ENCODE measurements around the gene BRINP3.
"Not testable (repeated sequence)": the region's sequence is repeated elsewhere in the genome, so short reads cannot be mapped to it uniquely, and the experiment has no call there.

BRINP3 gene

GRCh38 chr1:190477762-190478148 is at the start of gene BRINP3:
Gene BRINP3 (minus strand): TSS chr1:190477864.
- 0 out of 2 replicates have a peak within 1 kb of the TSS, but pooled peaks have one; percentile 38 for H3K9ac ChIP-seq
- no peaks in the 10 kb centered on the region for H3K9me3 ChIP-seq
- peak within 1 kb of the TSS; percentile 62 for H3K4me3 ChIP-seq
- TF ChIP-seq Cebpa-rat (IDR thresholded peaks at IDR 0.05): no peak
- H3K4me2 ChIP-seq: peak within 1 kb of the TSS; percentile 84
- H3K27ac ChIP-seq: no peak within 1 kb of the TSS
- H3K4me1 ChIP-seq: peaks cover 17% of the 10 kb centered on the region
- 0 out of 2 replicates have a peak, but pooled peaks cover 3% of the 10 kb centered on the region for H3K27me3 ChIP-seq
- no peaks in the 10 kb centered on the region for H3K36me3 ChIP-seq
- no peaks in the 10 kb centered on the region for H4K20me1 ChIP-seq

GRCh38 chr1:190511554-190511953 is 33.9 kb upstream of the BRINP3 start:
- no peak overlapping the region for H3K27ac ChIP-seq
- H3K36me3 ChIP-seq: no peaks in the 10 kb centered on the region
- H3K27me3 ChIP-seq: no peaks in the 10 kb centered on the region
- H4K20me1 ChIP-seq: no peaks in the 10 kb centered on the region
- TF ChIP-seq Cebpa-rat (IDR thresholded peaks at IDR 0.05): no peak
- H3K4me1 ChIP-seq: no peaks in the 10 kb centered on the region
- H3K4me2 ChIP-seq: no peak overlapping the region
- no peaks in the 10 kb centered on the region for H3K9me3 ChIP-seq
- H3K4me3 ChIP-seq: no peak overlapping the region
- no peak overlapping the region for H3K9ac ChIP-seq

- no peaks in the 10 kb centered on the region for H3K27me3 ChIP-seq
- no peak overlapping the region for H3K9ac ChIP-seq
- no peak overlapping the region for H3K27ac ChIP-seq
- no peaks in the 10 kb centered on the region for H3K36me3 ChIP-seq
- H3K4me1 ChIP-seq: no peaks in the 10 kb centered on the region
- H3K9me3 ChIP-seq: 0 out of 2 replicates have a peak, but pooled peaks cover 5% of the 10 kb centered on the region
- no peak overlapping the region for H3K4me3 ChIP-seq
- no peak for TF ChIP-seq Cebpa-rat (IDR thresholded peaks at IDR 0.05)
- no peak overlapping the region for H3K4me2 ChIP-seq
- H4K20me1 ChIP-seq: no peaks in the 10 kb centered on the region
These were observed 29.7 kb upstream of the BRINP3 start for GRCh38 chr1:190507357-190507756.

- not testable (repeated sequence) for H3K9me3 ChIP-seq, H3K4me1 ChIP-seq, H3K4me3 ChIP-seq, H3K27me3 ChIP-seq, H3K4me2 ChIP-seq, H4K20me1 ChIP-seq, H3K36me3 ChIP-seq, H3K27ac ChIP-seq, H3K9ac ChIP-seq
These were observed 26.9 kb upstream of the BRINP3 start for GRCh38 chr1:190504539-190504938.

GRCh38 chr1:190497565-190497964 is 19.9 kb upstream of the BRINP3 start:
- H3K4me2 ChIP-seq: no peak overlapping the region
- no peak for TF ChIP-seq Cebpa-rat (IDR thresholded peaks at IDR 0.05)
- no peak overlapping the region for H3K27ac ChIP-seq
- no peaks in the 10 kb centered on the region for H3K4me1 ChIP-seq
- no peaks in the 10 kb centered on the region for H4K20me1 ChIP-seq
- H3K4me3 ChIP-seq: no peak overlapping the region
- no peaks in the 10 kb centered on the region for H3K27me3 ChIP-seq
- no peaks in the 10 kb centered on the region for H3K9me3 ChIP-seq
- H3K9ac ChIP-seq: no peak overlapping the region
- H3K36me3 ChIP-seq: no peaks in the 10 kb centered on the region

- no peak overlapping the region for H3K27ac ChIP-seq
- TF ChIP-seq Cebpa-rat (IDR thresholded peaks at IDR 0.05): no peak
- no peaks in the 10 kb centered on the region for H3K27me3 ChIP-seq
- no peak overlapping the region for H3K4me3 ChIP-seq
- H3K36me3 ChIP-seq: no peaks in the 10 kb centered on the region
- H3K4me1 ChIP-seq: no peaks in the 10 kb centered on the region
- H4K20me1 ChIP-seq: no peaks in the 10 kb centered on the region
- H3K4me2 ChIP-seq: no peak overlapping the region
- no peaks in the 10 kb centered on the region for H3K9me3 ChIP-seq
- H3K9ac ChIP-seq: no peak overlapping the region
These were observed 16.8 kb upstream of the BRINP3 start for GRCh38 chr1:190494451-190494850.

GRCh38 chr1:190491404-190491803 is 13.7 kb upstream of the BRINP3 start:
- Histone ChIP-seq H3K27me3 (no peaks in the 10 kb centered on the region), H3K4me3 (no peak overlapping the region), H3K4me2 (no peak overlapping the region), H3K4me1 (no peaks in the 10 kb centered on the region), H4K20me1 (no peaks in the 10 kb centered on the region), H3K27ac (no peak overlapping the region), H3K9ac (no peak overlapping the region), H3K36me3 (no peaks in the 10 kb centered on the region), H3K9me3 (no peaks in the 10 kb centered on the region)
- no peak for TF ChIP-seq Cebpa-rat (IDR thresholded peaks at IDR 0.05)

- no peak for TF ChIP-seq Cebpa-rat (IDR thresholded peaks at IDR 0.05)
- no peaks in the 10 kb centered on the region for H3K27me3 ChIP-seq
- H3K9ac ChIP-seq: no peak overlapping the region
These were observed 6.4 kb upstream of the BRINP3 start for GRCh38 chr1:190484045-190484444.

GRCh38 chr1:190480231-190480630 is 2.6 kb upstream of the BRINP3 start:
- Histone ChIP-seq H3K27ac (no peak overlapping the region), H3K9me3 (no peaks in the 10 kb centered on the region), H3K27me3 (0 out of 2 replicates have a peak, but pooled peaks cover 3% of the 10 kb centered on the region), H3K9ac (no peak overlapping the region), H3K4me2 (no peak overlapping the region), H3K4me3 (no peak overlapping the region), H4K20me1 (no peaks in the 10 kb centered on the region), H3K36me3 (no peaks in the 10 kb centered on the region), H3K4me1 (peaks cover 17% of the 10 kb centered on the region)
- TF ChIP-seq Cebpa-rat (IDR thresholded peaks at IDR 0.05): no peak

More at GRCh38 chr1:190484045-190484444, 6.4 kb upstream of the BRINP3 start:
- no peaks in the 10 kb centered on the region for H3K9me3 ChIP-seq
- no peak overlapping the region for H3K4me3 ChIP-seq
- H3K27ac ChIP-seq: no peak overlapping the region
- H3K36me3 ChIP-seq: no peaks in the 10 kb centered on the region
- no peak overlapping the region for H3K4me2 ChIP-seq
- H3K4me1 ChIP-seq: peaks cover 4% of the 10 kb centered on the region
- H4K20me1 ChIP-seq: no peaks in the 10 kb centered on the region

- Histone ChIP-seq H3K4me1 (peaks cover 17% of the 10 kb centered on the region), H3K27me3 (0 out of 2 replicates have a peak, but pooled peaks cover 3% of the 10 kb centered on the region), H3K9me3 (no peaks in the 10 kb centered on the region), H3K4me2 (peak overlapping the region; percentile 84), H3K9ac (no peak overlapping the region), H4K20me1 (no peaks in the 10 kb centered on the region), H3K36me3 (no peaks in the 10 kb centered on the region), H3K4me3 (no peak overlapping the region), H3K27ac (no peak overlapping the region)
- TF ChIP-seq Cebpa-rat (IDR thresholded peaks at IDR 0.05): no peak
These were observed 1.9 kb upstream of the BRINP3 start for GRCh38 chr1:190479516-190479915.

- peak overlapping the region; percentile 62 for H3K4me3 ChIP-seq
- H3K4me2 ChIP-seq: peak overlapping the region; percentile 84
- no peak overlapping the region for H3K9ac ChIP-seq
- H3K4me1 ChIP-seq: peaks cover 17% of the 10 kb centered on the region
- H3K9me3 ChIP-seq: no peaks in the 10 kb centered on the region
- no peak for TF ChIP-seq Cebpa-rat (IDR thresholded peaks at IDR 0.05)
- no peaks in the 10 kb centered on the region for H3K36me3 ChIP-seq
- H3K27me3 ChIP-seq: 0 out of 2 replicates have a peak, but pooled peaks cover 3% of the 10 kb centered on the region
- H3K27ac ChIP-seq: no peak overlapping the region
- no peaks in the 10 kb centered on the region for H4K20me1 ChIP-seq
These were observed 1.4 kb upstream of the BRINP3 start for GRCh38 chr1:190479050-190479397.
